ENCODE data around the gene NPFFR2.

- TF ChIP-seq YY1 (IDR thresholded peaks at IDR 0.05; ENCODE audit: insufficient read depth, insufficient read length) (no peak), ZNF274 (IDR thresholded peaks at IDR 0.05; ENCODE audit: low read depth, low read length) (no peak)
These were observed 154.9 kb downstream of the NPFFR2 start for GRCh38 chr4:72186714-72187113.

All from NT2/D1 (cell line).